ENCODE measurements around the gene USP40.

The USP40 gene

DNA sequence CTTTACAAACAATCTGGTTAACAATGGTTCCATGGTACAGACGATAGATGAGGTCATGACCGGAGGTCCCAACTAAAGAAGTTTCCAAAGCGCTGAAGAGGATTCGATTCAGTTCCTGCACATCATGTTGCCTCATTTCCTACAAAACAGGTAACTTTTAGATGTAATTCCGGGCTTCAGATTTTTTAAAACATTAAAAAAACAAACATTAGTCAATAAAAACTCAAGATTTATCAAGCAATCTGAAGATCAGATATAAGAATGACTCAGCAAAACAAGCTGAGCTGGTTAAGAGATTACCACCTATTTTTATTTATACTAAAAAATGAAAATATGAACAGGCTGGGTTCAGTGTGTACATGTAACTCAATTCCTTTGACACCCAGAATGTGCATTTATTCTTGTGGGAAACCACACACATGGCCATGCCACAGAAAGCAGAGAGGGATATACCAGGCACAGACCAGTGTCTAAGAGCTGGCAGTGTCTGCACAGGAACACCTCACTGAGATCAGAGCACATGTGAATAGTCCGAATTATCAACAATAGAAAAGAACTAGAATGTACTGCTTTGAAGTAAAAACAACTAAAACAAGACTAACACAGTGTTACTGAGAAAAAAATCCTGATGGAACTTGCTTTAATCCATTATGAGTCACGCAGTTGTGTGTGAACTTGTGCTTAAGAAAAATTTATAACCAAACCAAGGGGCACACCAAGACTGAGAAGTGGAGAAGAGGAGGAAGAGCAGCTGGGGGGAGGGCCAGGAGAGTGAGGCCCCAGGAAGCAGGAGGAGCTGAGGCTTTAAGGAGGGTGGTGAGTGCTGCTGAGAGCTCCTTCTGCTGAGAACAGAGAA, 9.5 kb downstream of the USP40 start:
- no peak for DNase-seq

DNA sequence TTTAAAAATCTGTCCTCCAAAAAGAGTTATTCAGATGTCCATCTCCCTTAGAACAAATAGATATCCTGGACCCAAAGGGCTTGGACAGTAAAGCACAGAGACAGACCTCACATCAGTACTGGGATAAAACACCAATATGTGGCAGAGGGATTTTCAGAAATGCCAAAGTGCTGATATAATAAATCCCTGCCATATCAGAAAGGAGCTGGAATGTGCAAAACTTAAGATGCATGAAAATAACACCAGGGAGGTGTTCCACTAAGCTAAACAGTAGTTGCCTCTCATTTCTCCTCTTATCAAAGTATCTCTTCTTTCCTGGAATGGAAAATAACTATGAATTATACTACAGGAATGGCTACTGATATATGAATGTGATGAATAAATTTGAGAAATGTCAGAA, 13.2 kb downstream of the USP40 start:
- DNase-seq, result no peak

DNA sequence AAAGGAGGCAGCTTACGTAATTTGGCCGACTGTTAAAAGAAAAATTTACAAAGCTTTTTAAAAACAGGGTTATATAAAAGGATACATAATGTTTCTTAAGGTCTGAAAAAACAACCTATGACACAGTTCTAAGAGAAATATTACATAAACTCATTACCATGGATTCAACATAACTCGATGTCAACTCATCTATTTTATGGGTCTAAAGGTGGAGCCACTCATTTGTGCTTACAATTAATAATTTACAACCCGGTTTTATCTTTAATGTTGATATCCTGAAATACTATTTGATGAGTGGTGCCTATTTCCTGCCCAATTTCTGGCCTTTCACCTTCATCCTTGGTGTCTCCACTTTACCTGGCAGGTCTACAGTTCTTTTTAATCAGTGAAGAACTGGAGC, 15.1 kb downstream of the USP40 start:
- DNase-seq, result no peak

- no peak for DNase-seq
Observed at GRCh38 chr2:233546774-233547173, 19.8 kb downstream of the USP40 start.

GRCh38 chr2:233546101-233546500, 20.5 kb downstream of the USP40 start:
- no peak for DNase-seq

GRCh38 chr2:233544200-233544610, 22.4 kb downstream of the USP40 start:
- DNase-seq, result no peak

GRCh38 chr2:233542507-233542906, 24.1 kb downstream of the USP40 start:
- no peak for DNase-seq

GRCh38 chr2:233538741-233539140, 27.8 kb downstream of the USP40 start:
- DNase-seq, result no peak

DNA sequence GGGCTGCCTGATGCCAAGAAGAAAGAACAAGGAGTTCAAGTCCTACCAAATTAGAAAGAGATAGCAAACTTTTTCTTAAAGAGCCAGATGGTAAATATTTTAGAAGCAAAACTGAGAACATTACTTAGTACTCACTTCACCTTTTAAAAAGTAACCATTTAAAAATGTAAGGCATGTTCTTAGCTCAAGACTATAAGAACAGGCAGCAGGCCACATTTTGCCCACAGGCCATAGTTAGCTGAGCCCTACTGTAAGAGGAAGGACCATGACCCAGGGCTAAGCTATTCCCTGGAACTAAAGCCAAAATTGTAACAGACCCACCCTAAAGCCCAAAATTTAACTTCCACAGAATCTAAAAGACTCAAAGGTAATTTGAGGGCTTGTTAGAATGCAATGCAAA, 31.3 kb downstream of the USP40 start:
- no peak for DNase-seq

GRCh38 chr2:233532971-233533370, 33.6 kb downstream of the USP40 start:
- no peak for DNase-seq

DNA sequence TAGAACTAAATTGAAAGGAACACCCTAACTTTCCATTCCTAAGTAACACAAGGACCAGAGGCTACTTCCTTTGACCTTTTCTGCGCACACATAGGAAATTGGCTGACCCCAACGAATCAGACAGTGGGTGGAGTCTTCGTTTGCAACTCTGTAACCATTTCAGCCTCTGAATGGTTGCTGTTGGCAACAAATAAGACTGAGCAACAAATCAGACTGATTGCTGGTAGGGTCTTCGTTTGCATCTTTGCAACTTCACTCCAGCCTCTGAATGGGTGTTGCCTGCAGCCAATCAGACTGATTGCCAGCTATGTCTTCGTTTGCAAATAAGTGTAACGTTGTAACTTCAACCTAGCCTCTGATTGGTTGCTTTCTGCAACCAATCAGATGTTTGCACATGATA, 34.6 kb downstream of the USP40 start:
- DNase-seq, result no peak

DNA sequence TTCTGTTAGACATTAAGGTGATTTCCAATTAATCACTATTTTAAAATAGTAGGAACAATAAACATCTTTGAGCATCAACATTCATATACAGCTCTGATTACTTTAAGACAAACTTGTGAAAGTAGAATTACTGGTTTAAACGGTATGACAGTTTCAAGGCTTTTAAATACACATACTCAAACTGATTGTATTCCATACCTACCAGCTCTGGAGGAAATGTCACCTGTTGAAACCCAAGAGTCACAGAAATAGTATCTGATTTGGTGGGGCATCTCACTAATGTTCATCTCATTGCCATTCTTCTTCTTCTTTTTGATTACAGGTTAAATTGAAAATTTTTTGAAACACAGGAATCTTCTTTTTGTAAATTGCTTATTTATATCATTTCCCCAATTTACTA, 36.2 kb downstream of the USP40 start:
- no peak for DNase-seq

GRCh38 chr2:233528182-233528581, 38.4 kb downstream of the USP40 start:
- DNase-seq, result no peak

- DNase-seq, result no peak
Observed at GRCh38 chr2:233525791-233526190, 40.8 kb downstream of the USP40 start.

- no peak for DNase-seq
Observed at GRCh38 chr2:233519787-233520611, 46.6 kb downstream of the USP40 start.

GRCh38 chr2:233513953-233514655, 52.5 kb downstream of the USP40 start:
- no peak for DNase-seq

DNA sequence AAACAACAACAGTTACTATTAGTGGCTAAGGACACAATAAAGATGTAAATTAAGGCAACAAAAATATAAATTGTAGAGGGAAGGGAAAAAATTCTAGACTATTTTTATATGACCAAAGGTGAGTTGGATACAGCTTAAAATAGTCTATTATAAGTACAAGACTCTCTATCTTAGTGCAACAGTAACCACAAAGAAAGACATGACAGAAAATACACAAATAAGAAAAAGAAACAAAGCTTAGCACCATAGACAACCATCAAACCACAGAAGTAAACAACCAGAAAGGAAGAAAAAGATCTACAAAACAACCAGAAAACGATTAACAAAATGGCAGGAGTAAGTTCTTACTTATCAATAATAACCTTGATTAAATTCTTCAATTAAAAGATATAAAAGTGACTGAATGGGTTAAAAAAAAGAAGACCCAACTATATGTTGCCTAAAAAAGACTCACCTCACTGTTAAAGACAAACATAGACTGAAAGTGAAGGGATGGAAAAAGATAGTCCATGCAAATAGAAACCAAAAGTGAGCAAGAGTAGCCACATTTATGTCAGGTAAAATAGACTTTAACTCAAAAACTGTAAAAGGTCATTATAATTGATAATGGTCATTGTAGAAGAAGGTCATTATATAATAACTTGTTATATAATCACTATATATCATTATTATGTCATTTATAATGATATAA, 62.5 kb downstream of the USP40 start:
- DNase-seq, result no peak

- no peak for DNase-seq
Observed at GRCh38 chr2:233503481-233503880, 63.1 kb downstream of the USP40 start.

GRCh38 chr2:233501198-233502076, 65.1 kb downstream of the USP40 start:
- no peak for DNase-seq

- no peak for DNase-seq
Observed at GRCh38 chr2:233499928-233500327, 66.7 kb downstream of the USP40 start.

DNA sequence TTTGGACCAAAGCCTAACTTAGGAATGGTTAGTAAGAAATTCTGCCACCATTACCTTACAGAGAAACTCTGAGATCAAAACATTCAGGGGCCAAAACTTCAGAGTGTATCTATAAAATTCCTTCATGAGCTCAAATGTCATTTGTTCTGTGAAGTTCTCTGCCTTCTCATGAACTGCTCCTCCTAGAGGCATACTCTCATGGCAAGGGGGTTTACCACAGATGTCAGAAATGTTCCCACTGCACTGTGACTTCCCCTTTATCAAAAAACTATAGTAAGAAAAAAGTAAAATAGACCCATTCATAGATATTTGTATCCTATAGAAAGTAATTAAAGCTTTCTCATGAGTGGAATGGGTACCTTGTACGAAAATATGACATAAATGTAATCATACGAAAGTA, 68.5 kb downstream of the USP40 start:
- DNase-seq, result no peak

GRCh38 chr2:233497692-233498091, 68.9 kb downstream of the USP40 start:
- no peak for DNase-seq

Measured in activated CD4-positive, alpha-beta T cell treated with anti-CD3 and anti-CD28 coated beads, Interleukin-2, amount 50 U/mL, for 4 hours (primary cell).